H1 (cell line): ENCODE results near the gene RBMS2. TPM values are rescaled to one million over a fixed set of nuclear protein-coding genes. Genes with fewer than 3 reads are reported as not detected.
A peak's percentile ranks its signal among the peaks of the same experiment; 100 is the strongest.

Experiments
- BCL11A ChIP-seq, 2 experiments: IDR thresholded peaks; one replicate each; pipeline ENCODE4 v1.6.1; 2011; ENCODE audit warnings: low read depth in 2 of 2, low read length in 2 of 2, mild to moderate bottlenecking in 2 of 2
- CHD2 ChIP-seq: IDR thresholded peaks from 2 replicates; pipeline ENCODE4 v1.6.1; 2012; ENCODE audit warnings: low read length, improper control_type of control experiment
- CREB1 ChIP-seq: IDR thresholded peaks from 2 replicates; pipeline ENCODE4 v1.6.1; 2012; ENCODE audit warnings: inconsistent platforms
- HDAC2 ChIP-seq, 2 experiments: fragments of 300-600 bp in 1 of 2; sonication (generic) in 1 of 2; IDR thresholded peaks; 2 replicates each; pipeline ENCODE4 v1.6.1; 2011 to 2012; ENCODE audit warnings: low read depth in 2 of 2, low read length in 2 of 2, mild to moderate bottlenecking in 2 of 2, moderate library complexity in 2 of 2, borderline replicate concordance in 1 of 2, inconsistent platforms in 1 of 2
- JUN ChIP-seq: IDR thresholded peaks from 2 replicates; pipeline ENCODE4 v1.6.1; 2011; ENCODE audit warnings: low read depth, mild to moderate bottlenecking, improper control_type of control experiment, low read length
- MAX ChIP-seq: IDR thresholded peaks from 2 replicates; pipeline ENCODE4 v1.6.1; 2012; ENCODE audit warnings: inconsistent platforms
- RNF2 ChIP-seq: fragments of 200-900, 300-1000 bp; sonication (generic); IDR thresholded peaks from 2 replicates; pipeline ENCODE4 v1.7.1; 2016; ENCODE audit warnings: borderline replicate concordance, low read depth, mild to moderate bottlenecking, antibody characterized with exemption, low read length; ENCODE audit not compliant: poor library complexity, severe bottlenecking; ENCODE audit errors: missing control alignments
- TAF1 ChIP-seq: IDR thresholded peaks from 2 replicates; pipeline ENCODE4 v1.6.1; 2011; ENCODE audit warnings: mild to moderate bottlenecking, low read depth, low read length
- TBP ChIP-seq: IDR thresholded peaks from 2 replicates; pipeline ENCODE4 v1.6.1; 2011; ENCODE audit warnings: low read depth, low read length, improper control_type of control experiment
- polyA plus RNA-seq, 7 experiments: library from polyadenylated mRNA; depleted of rRNA in 3 of 7; stranded (reverse) in 5 of 7; unstranded in 2 of 7; fragments of >200 nt in 5 of 7; fragments of 200-250 nt in 2 of 7; gene quantifications; 1 replicate in 5 of 7; 2 replicates in 1 of 7; 4 replicates in 1 of 7; pipeline versions ENCODE4 v1.2.1 to v1.2.3, GENCODE V29; 2011 to 2013; ENCODE audit warnings: missing spikeins in 2 of 7, mixed read lengths in 2 of 7
- total RNA-seq: library from RNA; stranded (reverse); fragmentation: NEBNext Ultra II Directional; extraction: Animal tissue kit (Norgen Biotek cat#: 25700); gene quantifications from 2 replicates; pipeline ENCODE4 v1.2.1, GENCODE V29; 2021

Gene RBMS2
- total and polyA plus RNA-seq, 2 of the 8 experiments (the other 6 are each of a cell fraction or from before 2014, with no cell fraction given): 9.6 to 31.3 TPM

- TF ChIP-seq CREB1 (no peak), MAX (no peak), TAF1 (no peak), CHD2 (no peak), BCL11A (IDR thresholded peaks at IDR 0.05; ENCODE audit: low read depth in 2 of 2, low read length in 2 of 2) (no peak), HDAC2 (IDR thresholded peaks at IDR 0.05; ENCODE audit: borderline replicate concordance in 1 of 2, low read depth in 2 of 2, low read length in 2 of 2) (0 out of 4 replicates have a peak, but pooled peaks of 1 of the 2 experiments have one; percentile 65), RNF2 (no peak), TBP (no peak), JUN (no peak)
Measured at GRCh38 chr12:56631790-56632700, 110.4 kb downstream of the RBMS2 start (continued).
